HepG2 (cell line): ENCODE data around the gene GOT1. TPM values are rescaled to one million over a fixed set of nuclear protein-coding genes. Genes with fewer than 3 reads are reported as not detected.

Source experiments
- BCL6 ChIP-seq: IDR thresholded peaks from 2 replicates; pipeline ENCODE4 v1.6.1; 2016; ENCODE audit warnings: missing genetic modification reagents, missing compliant biosample characterization
- IKZF4 ChIP-seq: sonication (generic); formaldehyde crosslinking; IDR thresholded peaks from 2 replicates; pipeline ENCODE4 v1.5.1; 2020; ENCODE audit warnings: borderline replicate concordance, mild to moderate bottlenecking, low read depth, missing genetic modification reagents; ENCODE audit errors: not compliant biosample characterization
- MZF1 ChIP-seq: sonication (generic); formaldehyde crosslinking; IDR thresholded peaks from 2 replicates; pipeline ENCODE4 v1.8.1; 2023; ENCODE audit warnings: mild to moderate bottlenecking, missing genetic modification reagents, borderline replicate concordance
- SYNCRIP ChIP-seq: fragments of 200-400 bp; formaldehyde crosslinking; IDR thresholded peaks from 2 replicates; pipeline ENCODE4 v1.6.1; 2018; ENCODE audit warnings: mild to moderate bottlenecking, low read depth, low read length; ENCODE audit not compliant: insufficient read depth
- TBX3 ChIP-seq: fragments of 450-650 bp; IDR thresholded peaks from 2 replicates; pipeline ENCODE4 v1.6.1; 2017; ENCODE audit warnings: antibody characterized with exemption, mild to moderate bottlenecking, inconsistent platforms, borderline replicate concordance
- THYN1 ChIP-seq: sonication (generic); formaldehyde crosslinking; IDR thresholded peaks from 2 replicates; pipeline ENCODE4 v1.8.1; 2023; ENCODE audit warnings: low read depth, mild to moderate bottlenecking, moderate library complexity, missing genetic modification reagents, borderline replicate concordance
- ZHX2 ChIP-seq, 2 experiments: sonication (generic) in 1 of 2; formaldehyde crosslinking in 1 of 2; IDR thresholded peaks; 2 replicates each; pipeline versions ENCODE4 v1.6.1 to v1.9.0; 2014 to 2022; ENCODE audit warnings: antibody characterized with exemption in 1 of 2, borderline replicate concordance in 1 of 2, inconsistent platforms in 1 of 2, low read depth in 1 of 2, missing genetic modification reagents in 1 of 2
- ZNF275 ChIP-seq: sonication (generic); formaldehyde crosslinking; IDR thresholded peaks from 2 replicates; pipeline ENCODE4 v1.8.0; 2022; ENCODE audit warnings: missing genetic modification reagents, mild to moderate bottlenecking, inconsistent platforms, borderline replicate concordance
- ZNF296 ChIP-seq: sonication (generic); formaldehyde crosslinking; conservative IDR thresholded peaks from 2 replicates; pipeline ENCODE4 v1.5.0; 2020; ENCODE audit warnings: mild to moderate bottlenecking, missing genetic modification reagents
- ZNF550 ChIP-seq: sonication (generic); formaldehyde crosslinking; IDR thresholded peaks from 2 replicates; pipeline ENCODE4 v1.4.0; 2020; ENCODE audit warnings: mild to moderate bottlenecking, missing genetic modification reagents, borderline replicate concordance
- ZNF672 ChIP-seq: sonication (generic); formaldehyde crosslinking; IDR thresholded peaks from 2 replicates; pipeline ENCODE4 v1.8.1; 2022; ENCODE audit warnings: missing genetic modification reagents
- ZNF816 ChIP-seq: sonication (generic); formaldehyde crosslinking; IDR thresholded peaks from 2 replicates; pipeline ENCODE4 v1.8.0; 2022; ENCODE audit warnings: missing genetic modification reagents, mild to moderate bottlenecking, borderline replicate concordance
- polyA plus RNA-seq, 8 experiments: library from polyadenylated mRNA; depleted of rRNA in 3 of 8; stranded (reverse) in 7 of 8; unstranded in 1 of 8; fragments of >200 nt; fragmentation: Illumina TruSeq in 4 of 8; extraction: Trizol in 4 of 8; gene quantifications; 2 replicates each; pipeline versions ENCODE4 v1.2.1 to v1.2.3, GENCODE V29; 2011 to 2016; ENCODE audit warnings: low read depth in 4 of 8, missing spikeins in 1 of 8, mixed read lengths in 1 of 8; ENCODE audit not compliant: insufficient read depth in 1 of 8
- total RNA-seq, 5 experiments: library from RNA; depleted of rRNA; stranded (reverse); fragments of >200 nt; fragmentation: Illumina TruSeq; extraction: Trizol; gene quantifications; 2 replicates each; pipeline ENCODE4 v1.2.3, GENCODE V29; 2016; ENCODE audit warnings: low read depth in 1 of 5
- TF ChIP-seq, protein P1 (sequence below): fragments of 450-650 bp; IDR thresholded peaks from 2 replicates; pipeline ENCODE4 v1.6.1; 2016
- TF ChIP-seq, protein P2 (sequence below): sonication (generic); formaldehyde crosslinking; IDR thresholded peaks from 2 replicates; pipeline ENCODE4 v1.5.0; 2020; ENCODE audit warnings: mild to moderate bottlenecking, low read depth, missing genetic modification reagents, borderline replicate concordance
- TF ChIP-seq, protein P3 (sequence below): sonication (generic); formaldehyde crosslinking; IDR thresholded peaks from 2 replicates; pipeline ENCODE4 v1.8.0; 2022; ENCODE audit warnings: missing genetic modification reagents, low read depth, mild to moderate bottlenecking, borderline replicate concordance

Gene GOT1
- total and polyA plus RNA-seq, 2 of the 13 experiments (the other 11 are each of a cell fraction or from before 2014, with no cell fraction given) = 81.2 to 102 TPM

DNA sequence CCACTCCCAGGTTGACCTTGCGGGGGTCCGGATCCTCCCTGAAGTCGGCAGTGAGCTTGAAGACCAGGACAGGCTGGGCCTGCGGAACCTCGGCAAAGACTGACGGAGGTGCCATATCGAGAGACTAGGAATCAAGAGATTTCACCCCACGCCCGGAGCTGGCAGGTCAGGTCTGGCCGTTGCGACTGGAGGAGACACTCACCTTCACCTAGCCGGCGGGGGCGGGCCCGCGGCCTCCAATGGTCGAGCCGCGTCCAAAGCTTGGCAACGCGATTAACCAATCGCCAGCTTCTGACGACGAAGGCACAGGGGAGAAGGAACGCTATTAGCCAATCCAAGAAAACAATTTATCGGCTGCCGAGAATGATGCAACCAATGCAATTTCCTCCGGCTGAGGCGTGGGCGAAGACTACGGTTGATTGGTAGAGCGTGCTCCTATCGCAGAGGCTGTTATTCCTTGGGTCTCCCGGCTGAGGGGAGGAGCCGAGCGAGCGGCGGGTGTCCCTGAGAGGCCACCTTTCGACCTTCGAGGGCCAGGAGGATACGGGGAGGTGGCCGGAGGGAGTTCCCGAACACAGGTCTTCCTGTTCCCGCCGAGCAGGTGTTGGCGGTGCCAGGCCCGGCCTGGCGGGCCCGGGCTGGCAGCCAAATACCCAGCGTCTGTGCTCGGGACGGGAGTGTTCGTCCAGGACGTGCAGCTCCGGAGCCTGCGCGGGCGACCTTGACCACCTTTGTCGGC lies at the start of gene GOT1 (continued):
- TF ChIP-seq, protein P1, sequence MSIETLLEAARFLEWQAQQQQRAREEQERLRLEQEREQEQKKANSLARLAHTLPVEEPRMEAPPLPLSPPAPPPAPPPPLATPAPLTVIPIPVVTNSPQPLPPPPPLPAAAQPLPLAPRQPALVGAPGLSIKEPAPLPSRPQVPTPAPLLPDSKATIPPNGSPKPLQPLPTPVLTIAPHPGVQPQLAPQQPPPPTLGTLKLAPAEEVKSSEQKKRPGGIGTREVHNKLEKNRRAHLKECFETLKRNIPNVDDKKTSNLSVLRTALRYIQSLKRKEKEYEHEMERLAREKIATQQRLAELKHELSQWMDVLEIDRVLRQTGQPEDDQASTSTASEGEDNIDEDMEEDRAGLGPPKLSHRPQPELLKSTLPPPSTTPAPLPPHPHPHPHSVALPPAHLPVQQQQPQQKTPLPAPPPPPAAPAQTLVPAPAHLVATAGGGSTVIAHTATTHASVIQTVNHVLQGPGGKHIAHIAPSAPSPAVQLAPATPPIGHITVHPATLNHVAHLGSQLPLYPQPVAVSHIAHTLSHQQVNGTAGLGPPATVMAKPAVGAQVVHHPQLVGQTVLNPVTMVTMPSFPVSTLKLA = 0 out of 2 replicates have a peak, but pooled peaks have one; percentile 25
- no peak for TF ChIP-seq ZNF672
- TF ChIP-seq ZHX2 (IDR thresholded peaks at IDR 0.05; ENCODE audit: low read depth) = no peak
- no peak for TF ChIP-seq ZHX2 (CRISPR knock-in tag; IDR thresholded peaks at IDR 0.05; ENCODE audit: borderline replicate concordance)
- no peak; the same call in 1 of the 2 replicates for TF ChIP-seq BCL6 (CRISPR knock-in tag)
- no peak for TF ChIP-seq ZNF275 (CRISPR knock-in tag)
- TF ChIP-seq ZNF296 (CRISPR knock-in tag) = no peak
- peak; percentile 12; the same call in 1 of the 2 replicates for TF ChIP-seq TBX3
- TF ChIP-seq, protein P2, sequence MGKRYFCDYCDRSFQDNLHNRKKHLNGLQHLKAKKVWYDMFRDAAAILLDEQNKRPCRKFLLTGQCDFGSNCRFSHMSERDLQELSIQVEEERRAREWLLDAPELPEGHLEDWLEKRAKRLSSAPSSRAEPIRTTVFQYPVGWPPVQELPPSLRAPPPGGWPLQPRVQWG (CRISPR knock-in tag) = no peak
- peak; percentile 91; the same call in 1 of the 2 replicates for TF ChIP-seq ZNF550 (CRISPR knock-in tag)
- TF ChIP-seq ZNF816 (CRISPR knock-in tag) = peak; percentile 82; the same call in 1 of the 2 replicates
- TF ChIP-seq, protein P3, sequence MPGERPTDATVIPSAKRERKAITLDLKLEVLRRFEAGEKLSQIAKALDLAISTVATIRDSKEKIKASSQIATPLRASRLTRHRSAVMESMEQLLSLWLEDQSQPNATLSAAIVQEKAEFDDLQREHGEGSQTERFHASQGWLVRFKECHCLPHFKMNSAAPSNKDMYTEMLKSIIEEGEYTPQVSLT = no peak
- TF ChIP-seq IKZF4 = no peak
- no peak for TF ChIP-seq MZF1 (CRISPR knock-in tag)
- no peak for TF ChIP-seq THYN1 (CRISPR knock-in tag)
- no peak for TF ChIP-seq SYNCRIP
